GM18858 (cell line): ENCODE results near the gene PGA5.
"Not testable (repeated sequence)": the region's sequence is repeated elsewhere in the genome, so short reads cannot be mapped to it uniquely, and the experiment has no call there.

ENCODE experiments used
- ATAC-seq: cut with Tn5 transposase; IDR thresholded peaks from one replicate; pipeline ENCODE4 v1.9.1; 2021; ENCODE audit not compliant: unreplicated experiment

PGA5 gene

GRCh38 chr11:61222692-61223091 lies 18.3 kb upstream of the PGA5 start:
- ATAC-seq = not testable (repeated sequence)

GRCh38 chr11:61226457-61227137 lies 14.4 kb upstream of the PGA5 start:
- not testable (repeated sequence) for ATAC-seq

GRCh38 chr11:61229458-61229857 lies 11.5 kb upstream of the PGA5 start:
- ATAC-seq = not testable (repeated sequence)

- not testable (repeated sequence) for ATAC-seq
These were observed 9.9 kb upstream of the PGA5 start for GRCh38 chr11:61231033-61231432.

- ATAC-seq = not testable (repeated sequence)
These were observed 9.4 kb upstream of the PGA5 start for GRCh38 chr11:61231585-61231984.

- not testable (repeated sequence) for ATAC-seq
These were observed 8.3 kb upstream of the PGA5 start for GRCh38 chr11:61232548-61233145.

GRCh38 chr11:61237130-61237529 lies 3.8 kb upstream of the PGA5 start:
- not testable (repeated sequence) for ATAC-seq

- ATAC-seq = not testable (repeated sequence)
These were observed 687 bp upstream of the PGA5 start for GRCh38 chr11:61240288-61240687.

- not testable (repeated sequence) for ATAC-seq
These were observed 551 bp downstream of the PGA5 start for GRCh38 chr11:61241526-61241925.

GRCh38 chr11:61245284-61245964 lies 4.4 kb downstream of the PGA5 start:
- ATAC-seq = not testable (repeated sequence)

GRCh38 chr11:61248071-61248470 lies 7.1 kb downstream of the PGA5 start:
- not testable (repeated sequence) for ATAC-seq

GRCh38 chr11:61249201-61249600 lies 8.2 kb downstream of the PGA5 start:
- ATAC-seq = not testable (repeated sequence)

GRCh38 chr11:61250796-61251765 lies 10.1 kb downstream of the PGA5 start:
- ATAC-seq = not testable (repeated sequence)

- not testable (repeated sequence) for ATAC-seq
These were observed 11.4 kb downstream of the PGA5 start for GRCh38 chr11:61252332-61252731.

- ATAC-seq = no peak
These were observed 13.5 kb downstream of the PGA5 start for GRCh38 chr11:61254403-61255025.

- ATAC-seq = no peak
These were observed 15.9 kb downstream of the PGA5 start for GRCh38 chr11:61256710-61257482.

- no peak for ATAC-seq
These were observed 17.6 kb downstream of the PGA5 start for GRCh38 chr11:61258546-61258945.

- ATAC-seq = no peak
These were observed 18.4 kb downstream of the PGA5 start for GRCh38 chr11:61259363-61259762.

- ATAC-seq = no peak
These were observed 23.4 kb downstream of the PGA5 start for GRCh38 chr11:61264371-61264770.

- ATAC-seq = no peak
These were observed 23.8 kb downstream of the PGA5 start for GRCh38 chr11:61264795-61265194.
